Pancreas (tissue), 10 donors: ENCODE data around the gene GATA3. TPM values are rescaled to one million over a fixed set of nuclear protein-coding genes. Genes with fewer than 3 reads are reported as not detected.

Source experiments
- ATAC-seq, 4 donors: fragments of 200-7000 bp; cut with Tn5 transposase; one replicate each; pipeline versions ENCODE4 v1.8.0 to v1.9.1; 2020; ENCODE audit warnings: mild to moderate bottlenecking in 4 of 4, moderate library complexity in 4 of 4
- DNase-seq, 6 donors: peaks; one replicate each; pipeline ENCODE4 v3.0.0-alpha.2; 2020
- FAIRE-seq: peaks from 2 replicates; lab custom pipeline; 2012; peaks lifted over from hg19 to GRCh38; lab: Jason Lieb, UNC
- H3K27ac ChIP-seq, 4 donors: fragments of 200-600 bp; sonication (generic); 1 replicate in 3 of 4; 2 replicates in 1 of 4; pipeline versions ENCODE4 v1.5.0 to v1.8.0; 2020
- H3K27me3 ChIP-seq, 4 donors: fragments of 200-600 bp; one replicate each; pipeline ENCODE4 v1.8.0; 2021
- H3K36me3 ChIP-seq, 3 donors: fragments of 200-600 bp; sonication (generic) in 1 of 3; one replicate each; pipeline versions ENCODE4 v1.5.0 to v1.8.0; 2020 to 2021
- H3K4me1 ChIP-seq, 3 donors: fragments of 200-600 bp; one replicate each; pipeline ENCODE4 v1.8.0; 2021
- H3K4me3 ChIP-seq, 4 donors: fragments of 200-600 bp; sonication (generic) in 2 of 4; one replicate each; pipeline versions ENCODE4 v1.5.0 to v1.8.0; 2020 to 2021
- H3K9me3 ChIP-seq, 4 donors: fragments of 200-600 bp; one replicate each; pipeline ENCODE4 v1.8.0; 2021
- WGBS, 2 donors: extraction: QIAGEN DNeasy Blood & Tissue Kit; methylation state at CpG; one replicate each; pipeline ENCODE4 v1.1.7; 2013; 5-methylcytosine and 5-hydroxymethylcytosine counted together
- intact Hi-C, 3 donors: fragments of 100-400 bp; cut with DNase I; formaldehyde crosslinking; loops; one replicate each; pipeline versions ENCODE4 v1.11.1 to v1.14.2; 2022
- polyA plus RNA-seq, 2 donors: library from polyadenylated mRNA; stranded (reverse); fragments of 200-250 nt; gene quantifications; one replicate each; pipeline ENCODE4 v1.2.3, GENCODE V29; 2013
- total RNA-seq, 6 donors: library from RNA; stranded (reverse); fragmentation: NEBNext Ultra II Directional in 4 of 6; extraction: Animal tissue kit (Norgen Biotek cat#: 25700) in 4 of 6; gene quantifications; one replicate each; pipeline versions ENCODE4 v1.2.1 to v1.2.4, GENCODE V29; 2021 to 2023
- TF ChIP-seq, protein P1 (sequence below), 4 donors: fragments of 200-600 bp; sonication (generic) in 3 of 4; IDR thresholded peaks; one replicate each; pipeline versions ENCODE4 v1.5.0 to v1.8.0; 2021; ENCODE audit warnings: antibody characterized with exemption in 4 of 4
- donor health status: healthy with polysubstance abuse.
- donor health status: DM: no; HTN: no; CAD: no; lungs with moderate emphysema.
- donor health status: DM: no; HTN: no; CAD: no.
- donor health status: control.
- donor health status: control.
- donor health status: Bipolar disorder and iron deficiency.
- donor health status: DM: yes; HTN: yes; CAD: no.
- donor health status: DM: no; HTN: no; CAD: no.
- donor health status: DM: no; HTN: no; CAD: no.
- donor health status: DM: yes; HTN: yes; CAD: no.

The GATA3 gene
- total and polyA plus RNA-seq, 8 donors, result 0.11 to 0.38 (median 0.23) TPM; not detected in 2

GRCh38 chr10:8064436-8064835 is 9.9 kb downstream of the GATA3 start:
- DNase-seq (no peak), ATAC-seq (no peak), FAIRE-seq (no peak)
- H3K27ac ChIP-seq, result no peak overlapping the region
- no peak overlapping the region for H3K4me3 ChIP-seq
- TF ChIP-seq, protein P1, sequence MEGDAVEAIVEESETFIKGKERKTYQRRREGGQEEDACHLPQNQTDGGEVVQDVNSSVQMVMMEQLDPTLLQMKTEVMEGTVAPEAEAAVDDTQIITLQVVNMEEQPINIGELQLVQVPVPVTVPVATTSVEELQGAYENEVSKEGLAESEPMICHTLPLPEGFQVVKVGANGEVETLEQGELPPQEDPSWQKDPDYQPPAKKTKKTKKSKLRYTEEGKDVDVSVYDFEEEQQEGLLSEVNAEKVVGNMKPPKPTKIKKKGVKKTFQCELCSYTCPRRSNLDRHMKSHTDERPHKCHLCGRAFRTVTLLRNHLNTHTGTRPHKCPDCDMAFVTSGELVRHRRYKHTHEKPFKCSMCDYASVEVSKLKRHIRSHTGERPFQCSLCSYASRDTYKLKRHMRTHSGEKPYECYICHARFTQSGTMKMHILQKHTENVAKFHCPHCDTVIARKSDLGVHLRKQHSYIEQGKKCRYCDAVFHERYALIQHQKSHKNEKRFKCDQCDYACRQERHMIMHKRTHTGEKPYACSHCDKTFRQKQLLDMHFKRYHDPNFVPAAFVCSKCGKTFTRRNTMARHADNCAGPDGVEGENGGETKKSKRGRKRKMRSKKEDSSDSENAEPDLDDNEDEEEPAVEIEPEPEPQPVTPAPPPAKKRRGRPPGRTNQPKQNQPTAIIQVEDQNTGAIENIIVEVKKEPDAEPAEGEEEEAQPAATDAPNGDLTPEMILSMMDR (IDR thresholded peaks at IDR 0.05), result no peak
- 29 to 31% methylated on average over 5 of the region's 5 CpGs for WGBS, 2 donors
- intact Hi-C loops, result no loop called here
- H3K9me3 ChIP-seq, result no peaks in the 10 kb centered on the region
- no peaks in the 10 kb centered on the region for H3K4me1 ChIP-seq
- peaks cover 0 to 20% (median 3%) of the 10 kb centered on the region in 4 donors for H3K27me3 ChIP-seq
- H3K36me3 ChIP-seq, result no peaks in the 10 kb centered on the region

DNA sequence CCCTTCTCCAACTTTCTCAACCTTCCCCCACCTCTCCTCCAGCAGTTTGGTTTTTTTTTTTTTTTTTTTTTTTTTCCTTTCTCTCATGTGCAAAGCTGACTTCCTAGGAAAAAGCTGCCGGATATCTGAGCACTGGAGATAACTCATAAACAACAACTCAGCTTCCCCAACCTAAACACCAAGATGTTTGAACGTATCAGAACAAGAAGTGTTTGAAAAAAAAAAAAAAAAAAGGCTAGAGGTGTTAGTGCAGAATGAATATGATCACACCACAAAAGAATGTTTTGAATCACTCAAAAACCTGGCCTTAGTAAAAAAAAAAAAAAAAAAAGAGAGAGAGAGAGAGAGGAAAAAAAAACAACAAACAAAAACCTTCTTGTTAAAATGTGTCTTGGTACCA is 11.2 kb downstream of the GATA3 start:
- no peak for DNase-seq
- H3K4me1 ChIP-seq, result no peaks in the 10 kb centered on the region
- no peak overlapping the region for H3K4me3 ChIP-seq
- H3K27me3 ChIP-seq, result peaks cover 0 to 20% (median 3%) of the 10 kb centered on the region in 4 donors
- no peaks in the 10 kb centered on the region for H3K9me3 ChIP-seq
- H3K36me3 ChIP-seq, result no peaks in the 10 kb centered on the region
- WGBS, 2 donors, result 20 to 22% methylated on average over 2 of the region's 2 CpGs
- H3K27ac ChIP-seq, result no peak overlapping the region
- ATAC-seq, result no peak
- intact Hi-C loops, result no loop called here
- no peak for FAIRE-seq
- TF ChIP-seq, protein P1 (IDR thresholded peaks at IDR 0.05), result no peak

DNA sequence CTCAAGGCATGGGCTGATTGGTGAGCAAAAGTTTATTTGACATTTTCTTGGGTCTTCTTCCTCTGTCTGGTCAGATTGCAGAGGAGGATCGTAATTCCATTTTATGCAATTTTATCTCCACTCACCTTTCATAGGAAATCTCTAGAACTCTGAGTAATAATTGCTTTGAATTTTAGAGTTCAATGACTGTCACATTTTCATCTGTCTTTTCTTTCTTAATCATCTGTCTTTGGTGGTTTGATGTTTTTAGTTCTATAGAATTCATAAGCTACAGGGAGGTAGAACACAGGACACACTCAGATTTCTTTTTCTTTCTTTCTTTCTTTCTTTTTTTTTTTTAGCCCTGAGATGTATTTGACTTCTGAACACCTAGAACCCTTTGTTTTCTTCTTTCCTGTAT is 11.6 kb downstream of the GATA3 start:
- FAIRE-seq, result no peak

DNA sequence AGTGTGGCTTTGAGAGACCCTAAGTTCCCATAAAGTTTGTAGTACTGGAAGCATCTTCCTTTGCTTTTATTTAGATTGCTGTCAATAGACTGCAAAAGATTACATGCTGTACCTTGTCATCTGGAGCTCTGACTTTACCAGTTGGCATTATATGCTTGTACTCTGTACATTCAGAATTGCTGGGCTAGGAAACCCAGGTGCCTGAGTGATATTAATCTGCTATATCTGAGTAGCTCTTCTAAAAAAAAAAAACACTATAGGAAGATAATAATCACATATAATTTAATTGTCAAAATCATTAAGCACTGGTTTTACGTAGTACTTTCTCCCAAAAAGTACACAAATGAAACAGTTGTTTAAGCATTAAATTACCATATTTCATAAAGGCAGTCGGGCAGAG is 12.3 kb downstream of the GATA3 start:
- DNase-seq (no peak), ATAC-seq (no peak), FAIRE-seq (no peak)
- no peaks in the 10 kb centered on the region for H3K9me3 ChIP-seq
- no peaks in the 10 kb centered on the region for H3K4me1 ChIP-seq
- TF ChIP-seq, protein P1 (IDR thresholded peaks at IDR 0.05), result no peak
- no peak overlapping the region for H3K27ac ChIP-seq
- H3K27me3 ChIP-seq, result peaks cover 0 to 20% (median 3%) of the 10 kb centered on the region in 4 donors
- H3K4me3 ChIP-seq, result no peak overlapping the region
- H3K36me3 ChIP-seq, result no peaks in the 10 kb centered on the region
- intact Hi-C loops, result no loop called here
- 64 to 75% methylated on average over 2 of the region's 2 CpGs for WGBS, 2 donors

More for the DNA sequence above, 11.6 kb downstream of the GATA3 start:
- 35 to 47% methylated on average over 1 of the region's 1 CpG for WGBS, 2 donors
- no peak for ATAC-seq
- DNase-seq, result no peak
- TF ChIP-seq, protein P1 (IDR thresholded peaks at IDR 0.05), result no peak
- intact Hi-C loops, result no loop called here
- H3K4me3 ChIP-seq, result no peak overlapping the region
- peaks cover 0 to 20% (median 3%) of the 10 kb centered on the region in 4 donors for H3K27me3 ChIP-seq
- H3K36me3 ChIP-seq, result no peaks in the 10 kb centered on the region
- H3K4me1 ChIP-seq, result no peaks in the 10 kb centered on the region
- no peaks in the 10 kb centered on the region for H3K9me3 ChIP-seq
- no peak overlapping the region for H3K27ac ChIP-seq

DNA sequence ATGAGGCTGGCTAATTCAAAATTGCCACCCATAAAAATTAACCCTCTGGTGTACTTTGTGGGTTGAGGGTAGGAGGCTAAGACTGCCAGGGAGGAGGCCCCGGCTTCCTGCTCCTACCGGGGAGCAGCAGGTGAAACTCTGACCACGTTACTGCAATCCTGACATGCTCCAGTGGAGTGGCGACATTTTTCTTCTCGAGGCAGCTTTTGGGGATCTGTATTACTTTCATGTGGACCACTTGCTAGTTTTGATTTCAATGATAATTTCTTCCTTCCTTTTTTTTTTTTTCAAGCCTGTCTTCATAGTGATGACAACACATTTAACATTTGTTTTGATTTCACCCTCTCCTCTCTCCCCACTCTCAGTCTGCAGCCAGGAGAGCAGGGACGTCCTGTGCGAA is 14.6 kb downstream of the GATA3 start:
- H3K4me1 ChIP-seq, result no peaks in the 10 kb centered on the region
- H3K27me3 ChIP-seq, result peaks cover 0 to 10% (median 0%) of the 10 kb centered on the region in 4 donors
- H3K4me3 ChIP-seq, result no peak overlapping the region
- no peak overlapping the region for H3K27ac ChIP-seq
- no peaks in the 10 kb centered on the region for H3K36me3 ChIP-seq
- intact Hi-C loops, result no loop called here
- 74 to 80% methylated on average over 7 of the region's 7 CpGs for WGBS, 2 donors
- DNase-seq, result no peak
- ATAC-seq, result no peak
- no peak for FAIRE-seq
- TF ChIP-seq, protein P1 (IDR thresholded peaks at IDR 0.05), result no peak
- H3K9me3 ChIP-seq, result no peaks in the 10 kb centered on the region
